Neural progenitor cell (in vitro differentiated cells): ENCODE measurements around the gene SRSF4. TPM values are rescaled to one million over a fixed set of nuclear protein-coding genes. Genes with fewer than 3 reads are reported as not detected.

Experiments
- DNase-seq: peaks from one replicate; pipeline ENCODE4 v3.0.0-alpha.2; 2016; ENCODE audit warnings: low spot score
- H2AFZ ChIP-seq: fragments of 200-600 bp; sonication (generic); replicated peaks from 2 replicates; pipeline ENCODE4 v1.6.1; 2016; ENCODE audit warnings: antibody characterized with exemption
- H3F3A ChIP-seq: fragments of 200-600 bp; sonication (generic); 2 replicates; pipeline ENCODE4 v1.6.1; 2016; ENCODE audit warnings: antibody characterized with exemption, low read depth
- H3K27ac ChIP-seq: fragments of 200-600 bp; sonication (generic); 2 replicates; pipeline ENCODE4 v1.5.1; 2016; ENCODE audit warnings: mild to moderate bottlenecking
- H3K27me3 ChIP-seq: fragments of 200-600 bp; sonication (generic); 2 replicates; pipeline ENCODE4 v1.6.1; 2016; ENCODE audit warnings: mild to moderate bottlenecking, moderate library complexity
- H3K36me3 ChIP-seq: fragments of 200-600 bp; sonication (generic); 2 replicates; pipeline ENCODE4 v1.5.1; 2016
- H3K4me1 ChIP-seq: fragments of 200-600 bp; sonication (generic); 2 replicates; pipeline ENCODE4 v1.6.1; 2016; ENCODE audit warnings: mixed run types
- H3K4me2 ChIP-seq: fragments of 200-600 bp; sonication (generic); 2 replicates; pipeline ENCODE4 v1.6.1; 2016
- H3K4me3 ChIP-seq: fragments of 200-600 bp; sonication (generic); 2 replicates; pipeline ENCODE4 v1.5.1; 2016
- H3K79me2 ChIP-seq: fragments of 200-600 bp; sonication (generic); 2 replicates; pipeline ENCODE4 v1.6.1; 2016; ENCODE audit warnings: low read depth
- H3K9ac ChIP-seq: fragments of 200-600 bp; sonication (generic); 2 replicates; pipeline ENCODE4 v1.6.1; 2016
- H3K9me3 ChIP-seq: fragments of 200-600 bp; sonication (generic); 2 replicates; pipeline ENCODE4 v1.5.1; 2016; ENCODE audit warnings: low read depth
- H4K20me1 ChIP-seq: fragments of 200-600 bp; sonication (generic); 2 replicates; pipeline ENCODE4 v1.6.1; 2016; ENCODE audit warnings: low read depth
- H3K27ac Mint-ChIP-seq: 3 replicates; pipeline ENCODE4 v1.8.0; 2021; ENCODE audit warnings: mixed read lengths
- H3K27me3 Mint-ChIP-seq: 2 replicates; pipeline ENCODE4 v1.8.0; 2022; ENCODE audit warnings: low read depth, mild to moderate bottlenecking, inconsistent platforms, moderate library complexity, mixed read lengths; ENCODE audit not compliant: insufficient read depth
- H3K36me3 Mint-ChIP-seq: 3 replicates; pipeline ENCODE4 v1.8.0; 2021; ENCODE audit warnings: mixed read lengths
- H3K4me1 Mint-ChIP-seq: 3 replicates; pipeline ENCODE4 v1.8.0; 2021; ENCODE audit warnings: mixed read lengths
- H3K4me3 Mint-ChIP-seq: 3 replicates; pipeline ENCODE4 v1.8.0; 2021; ENCODE audit warnings: mild to moderate bottlenecking, moderate library complexity, mixed read lengths
- H3K9me3 Mint-ChIP-seq: 3 replicates; pipeline ENCODE4 v1.8.0; 2020; ENCODE audit warnings: mixed read lengths
- EZH2 ChIP-seq: fragments of 200-600 bp; sonication (generic); IDR thresholded peaks from 2 replicates; pipeline ENCODE4 v1.6.1; 2017; ENCODE audit warnings: antibody characterized with exemption, mild to moderate bottlenecking, moderate library complexity
- EZH2phosphoT487 ChIP-seq: fragments of 200-600 bp; sonication (generic); IDR thresholded peaks from 2 replicates; pipeline ENCODE4 v1.6.1; 2017; ENCODE audit warnings: antibody characterized with exemption
- small RNA-seq: library from RNA; depleted of rRNA; stranded (forward); fragments of <200 nt; gene quantifications from one replicate; pipeline ENCODE3, GENCODE V24; 2015
- total RNA-seq: library from RNA; depleted of rRNA; stranded (reverse); fragments of >200 nt; gene quantifications from 2 replicates; pipeline ENCODE4 v1.2.3, GENCODE V29; 2015; ENCODE audit warnings: low replicate concordance
- TF ChIP-seq, protein P1 (sequence below): fragments of 200-600 bp; sonication (generic); IDR thresholded peaks from 2 replicates; pipeline ENCODE4 v1.5.1; 2017; ENCODE audit warnings: antibody characterized with exemption, mild to moderate bottlenecking

SRSF4 gene
- total RNA-seq, 1 donor from 2014 or later: 73.2 TPM

DNA sequence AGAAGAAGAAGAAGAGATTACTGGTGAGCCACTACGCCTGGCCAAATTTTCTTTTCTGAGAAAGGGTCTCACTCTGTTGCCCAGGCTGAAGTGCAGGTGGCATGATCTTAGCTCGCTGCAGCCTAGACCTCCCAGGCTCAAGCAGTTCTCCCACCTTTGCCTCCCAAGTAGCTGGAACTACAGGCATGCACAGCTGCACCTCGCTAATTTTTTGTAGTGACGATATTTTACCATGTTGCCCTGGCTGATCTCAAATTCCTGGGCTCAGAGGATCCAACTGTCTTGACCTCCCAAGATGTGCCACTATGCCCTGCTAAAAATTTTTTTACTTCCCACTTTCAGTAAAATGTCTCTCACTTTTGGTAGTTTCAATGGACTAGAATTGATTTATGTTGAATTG is 82.4 kb downstream of the SRSF4 start:
- Histone ChIP-seq H3K79me2 (no peaks in the 10 kb centered on the region), H3F3A (peaks cover 18% of the 10 kb centered on the region), H3K27me3 (no peaks in the 10 kb centered on the region), H2AFZ (no peak overlapping the region), H3K4me1 (peaks cover 17% of the 10 kb centered on the region), H3K9me3 (no peaks in the 10 kb centered on the region), H3K27ac (no peak overlapping the region), H4K20me1 (peaks cover 11% of the 10 kb centered on the region), H3K36me3 (peaks cover 7% of the 10 kb centered on the region), H3K4me3 (no peak overlapping the region), H3K4me2 (no peak overlapping the region), H3K9ac (no peak overlapping the region)
- TF ChIP-seq, protein P1, sequence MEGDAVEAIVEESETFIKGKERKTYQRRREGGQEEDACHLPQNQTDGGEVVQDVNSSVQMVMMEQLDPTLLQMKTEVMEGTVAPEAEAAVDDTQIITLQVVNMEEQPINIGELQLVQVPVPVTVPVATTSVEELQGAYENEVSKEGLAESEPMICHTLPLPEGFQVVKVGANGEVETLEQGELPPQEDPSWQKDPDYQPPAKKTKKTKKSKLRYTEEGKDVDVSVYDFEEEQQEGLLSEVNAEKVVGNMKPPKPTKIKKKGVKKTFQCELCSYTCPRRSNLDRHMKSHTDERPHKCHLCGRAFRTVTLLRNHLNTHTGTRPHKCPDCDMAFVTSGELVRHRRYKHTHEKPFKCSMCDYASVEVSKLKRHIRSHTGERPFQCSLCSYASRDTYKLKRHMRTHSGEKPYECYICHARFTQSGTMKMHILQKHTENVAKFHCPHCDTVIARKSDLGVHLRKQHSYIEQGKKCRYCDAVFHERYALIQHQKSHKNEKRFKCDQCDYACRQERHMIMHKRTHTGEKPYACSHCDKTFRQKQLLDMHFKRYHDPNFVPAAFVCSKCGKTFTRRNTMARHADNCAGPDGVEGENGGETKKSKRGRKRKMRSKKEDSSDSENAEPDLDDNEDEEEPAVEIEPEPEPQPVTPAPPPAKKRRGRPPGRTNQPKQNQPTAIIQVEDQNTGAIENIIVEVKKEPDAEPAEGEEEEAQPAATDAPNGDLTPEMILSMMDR: no peak
- no peak for TF ChIP-seq EZH2
- no peak for TF ChIP-seq EZH2phosphoT487
- peaks cover 25% of the 10 kb centered on the region for H3K36me3 Mint-ChIP-seq
- peaks cover 18% of the 10 kb centered on the region for H3K4me1 Mint-ChIP-seq
- H3K27me3 Mint-ChIP-seq: no peaks in the 10 kb centered on the region
- H3K9me3 Mint-ChIP-seq: no peaks in the 10 kb centered on the region
- DNase-seq: no peak
- no peak overlapping the region for H3K27ac Mint-ChIP-seq
- H3K4me3 Mint-ChIP-seq: no peak overlapping the region

Small RNA genes lying within 50 kb of the gene (small RNA-seq; reads per million reads assigned to genes)
- not detected for gene RF02271

Other genes starting within 250 kb of the SRSF4 start
- 0.56 and 1.1 TPM in 2 replicates for gene TMEM200B, start 58.0 kb downstream of the SRSF4 start, total RNA-seq
- gene MECR, start 49.0 kb upstream of the SRSF4 start, total RNA-seq: 11.7 and 22.0 TPM in 2 replicates
- gene PTPRU, start 54.6 kb upstream of the SRSF4 start, total RNA-seq: 29.5 and 68.9 TPM in 2 replicates